ENCODE data around the gene OPN4.

- TF ChIP-seq CTCF (IDR thresholded peaks at IDR 0.05) = no peak
- no peak for TF ChIP-seq POLR2A (IDR thresholded peaks at IDR 0.05)
- no peak for TF ChIP-seq POLR2AphosphoS5 (IDR thresholded peaks at IDR 0.05)
Observed at GRCh38 chr10:86611386-86611785, 43.0 kb upstream of the OPN4 start.

All from transverse colon (tissue), 4 donors.